Left kidney (tissue), 8 donors: ENCODE measurements around the gene ID1. TPM values are rescaled to one million over a fixed set of nuclear protein-coding genes. Genes with fewer than 3 reads are reported as not detected.
A peak's percentile ranks its signal among the peaks of the same experiment; 100 is the strongest.

Experiments
- DNase-seq: peaks from one replicate; pipeline ENCODE4 v3.0.0-alpha.2; 2013
- long read RNA-seq, 8 donors: transcript quantifications; one replicate each; lab custom pipeline, GENCODE V29; 2026
- polyA plus RNA-seq: library from polyadenylated mRNA; unstranded; fragments of 120-200 nt; gene quantifications from one replicate; pipeline ENCODE4 v1.2.1, GENCODE V29; 2013; ENCODE audit not compliant: insufficient read length

The ID1 gene, protein sequence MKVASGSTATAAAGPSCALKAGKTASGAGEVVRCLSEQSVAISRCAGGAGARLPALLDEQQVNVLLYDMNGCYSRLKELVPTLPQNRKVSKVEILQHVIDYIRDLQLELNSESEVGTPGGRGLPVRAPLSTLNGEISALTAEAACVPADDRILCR
- polyA plus RNA-seq, result 132 TPM
- long read RNA-seq, donor 1, transcript ID1-201 (1 exons, 1,233 nt), result major isoform, 380 of 577 reads
- long read RNA-seq, donor 1, transcript ID1-202 (2 exons, 994 nt), result minor isoform, 197 of 577 reads
- long read RNA-seq, donor 1, partial matches to known transcripts, result 0 of 577 reads
- long read RNA-seq, donor 1, other reads (novel, unspliced or antisense), result 0 of 577 reads
- long read RNA-seq, donor 2, transcript ID1-202 (2 exons, 994 nt), result minor isoform, 153 of 381 reads
- long read RNA-seq, donor 2, transcript ID1-201 (1 exons, 1,233 nt), result major isoform, 228 of 381 reads
- long read RNA-seq, donor 2, partial matches to known transcripts, result 0 of 381 reads
- long read RNA-seq, donor 2, other reads (novel, unspliced or antisense), result 0 of 381 reads
- long read RNA-seq, donor 3, transcript ID1-202 (2 exons, 994 nt), result minor isoform, 122 of 350 reads
- long read RNA-seq, donor 3, transcript ID1-201 (1 exons, 1,233 nt), result major isoform, 228 of 350 reads
- long read RNA-seq, donor 3, partial matches to known transcripts, result 0 of 350 reads
- long read RNA-seq, donor 3, other reads (novel, unspliced or antisense), result 0 of 350 reads
- long read RNA-seq, donor 4, transcript ID1-201 (1 exons, 1,233 nt), result major isoform, 109 of 139 reads
- long read RNA-seq, donor 4, transcript ID1-202 (2 exons, 994 nt), result minor isoform, 30 of 139 reads
- long read RNA-seq, donor 4, partial matches to known transcripts, result 0 of 139 reads
- long read RNA-seq, donor 4, other reads (novel, unspliced or antisense), result 0 of 139 reads
- long read RNA-seq, donor 5, transcript ID1-202 (2 exons, 994 nt), result minor isoform, 281 of 687 reads
- long read RNA-seq, donor 5, transcript ID1-201 (1 exons, 1,233 nt), result major isoform, 406 of 687 reads
- long read RNA-seq, donor 5, partial matches to known transcripts, result 0 of 687 reads
- long read RNA-seq, donor 5, other reads (novel, unspliced or antisense), result 0 of 687 reads
- long read RNA-seq, donor 6, transcript ID1-202 (2 exons, 994 nt), result minor isoform, 145 of 449 reads
- long read RNA-seq, donor 6, transcript ID1-201 (1 exons, 1,233 nt), result major isoform, 304 of 449 reads
- long read RNA-seq, donor 6, partial matches to known transcripts, result 0 of 449 reads
- long read RNA-seq, donor 6, other reads (novel, unspliced or antisense), result 0 of 449 reads
- long read RNA-seq, donor 7, transcript ID1-202 (2 exons, 994 nt), result minor isoform, 253 of 669 reads
- long read RNA-seq, donor 7, transcript ID1-201 (1 exons, 1,233 nt), result major isoform, 416 of 669 reads
- long read RNA-seq, donor 7, partial matches to known transcripts, result 0 of 669 reads
- long read RNA-seq, donor 7, other reads (novel, unspliced or antisense), result 0 of 669 reads
- long read RNA-seq, donor 8, transcript ID1-201 (1 exons, 1,233 nt), result major isoform, 109 of 191 reads
- long read RNA-seq, donor 8, transcript ID1-202 (2 exons, 994 nt), result minor isoform, 82 of 191 reads
- long read RNA-seq, donor 8, partial matches to known transcripts, result 0 of 191 reads
- long read RNA-seq, donor 8, other reads (novel, unspliced or antisense), result 0 of 191 reads

DNA sequence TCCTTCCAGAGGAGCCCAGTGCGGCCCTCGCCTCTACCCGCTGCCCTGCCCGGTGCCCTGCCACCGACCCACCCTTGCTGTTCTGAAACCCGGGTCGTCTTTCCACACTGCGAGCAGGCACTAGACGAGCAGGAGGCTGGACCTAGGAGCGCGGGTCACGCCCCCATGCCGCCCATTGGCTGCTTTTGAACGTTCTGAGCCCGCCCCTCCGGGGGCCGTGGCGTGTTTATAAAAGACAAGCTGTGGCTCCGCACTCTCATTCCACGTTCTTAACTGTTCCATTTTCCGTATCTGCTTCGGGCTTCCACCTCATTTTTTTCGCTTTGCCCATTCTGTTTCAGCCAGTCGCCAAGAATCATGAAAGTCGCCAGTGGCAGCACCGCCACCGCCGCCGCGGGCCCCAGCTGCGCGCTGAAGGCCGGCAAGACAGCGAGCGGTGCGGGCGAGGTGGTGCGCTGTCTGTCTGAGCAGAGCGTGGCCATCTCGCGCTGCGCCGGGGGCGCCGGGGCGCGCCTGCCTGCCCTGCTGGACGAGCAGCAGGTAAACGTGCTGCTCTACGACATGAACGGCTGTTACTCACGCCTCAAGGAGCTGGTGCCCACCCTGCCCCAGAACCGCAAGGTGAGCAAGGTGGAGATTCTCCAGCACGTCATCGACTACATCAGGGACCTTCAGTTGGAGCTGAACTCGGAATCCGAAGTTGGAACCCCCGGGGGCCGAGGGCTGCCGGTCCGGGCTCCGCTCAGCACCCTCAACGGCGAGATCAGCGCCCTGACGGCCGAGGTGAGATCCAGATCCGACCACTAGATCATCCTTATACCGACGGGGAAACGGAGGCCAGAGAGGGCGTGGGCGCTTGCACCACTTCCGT is at the start of gene ID1:
ID1 (plus strand) TSS at position 259 of the 871 bp plus-strand sequence; CDS start at position 358, 99 bp downstream.
- DNase-seq, result peak; percentile 98

DNA sequence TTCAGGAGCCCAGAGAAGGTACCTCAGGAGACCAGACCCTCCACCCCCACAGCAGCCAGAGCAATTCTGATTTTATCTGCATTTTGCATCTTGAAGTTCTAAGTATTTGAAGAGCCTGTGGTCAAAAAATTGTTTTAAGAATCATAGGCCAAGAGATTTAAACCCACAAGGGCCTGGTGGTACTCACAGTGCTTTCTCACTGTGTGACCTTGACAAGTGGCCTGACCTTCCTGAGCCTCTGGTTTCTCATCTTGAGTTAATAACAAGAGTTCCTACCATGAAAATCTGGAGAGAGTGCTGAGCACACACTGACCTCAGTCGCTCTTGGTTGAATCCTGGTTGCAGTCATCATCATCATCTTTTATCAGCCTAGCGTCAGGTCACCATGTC is 45.4 kb upstream of the ID1 start:
- DNase-seq, result no peak

DNA sequence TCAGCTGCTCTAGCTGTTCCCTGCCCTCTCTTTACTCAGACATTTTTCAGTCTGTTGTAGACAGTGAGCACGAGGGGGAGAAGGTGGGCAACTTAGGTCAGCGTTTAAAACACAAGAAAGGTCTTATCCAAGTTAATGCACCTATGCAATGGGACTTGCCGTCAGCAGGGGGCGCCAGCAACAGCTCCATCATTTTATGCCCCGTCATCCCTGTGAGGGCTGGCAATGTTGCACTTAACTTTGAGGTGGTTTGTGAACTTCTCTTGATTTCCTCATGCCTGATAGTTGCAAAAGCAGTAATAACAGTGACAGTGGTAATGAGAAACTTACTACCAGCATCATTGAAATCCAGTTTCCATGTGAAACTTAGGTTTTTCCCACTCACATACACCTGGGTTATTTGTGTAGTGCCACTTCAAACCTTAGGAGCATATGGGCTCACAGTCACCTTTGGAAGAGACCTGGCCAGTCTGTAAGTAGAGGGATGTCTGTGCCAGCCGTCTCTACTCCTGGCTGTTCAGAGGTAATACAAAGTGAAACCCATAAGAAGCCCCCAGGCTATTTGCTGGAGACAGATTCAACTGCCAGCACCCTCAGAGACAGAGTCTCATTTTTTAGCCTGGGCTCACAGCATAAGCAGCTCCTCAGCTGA is 44.9 kb upstream of the ID1 start:
- DNase-seq, result no peak

DNA sequence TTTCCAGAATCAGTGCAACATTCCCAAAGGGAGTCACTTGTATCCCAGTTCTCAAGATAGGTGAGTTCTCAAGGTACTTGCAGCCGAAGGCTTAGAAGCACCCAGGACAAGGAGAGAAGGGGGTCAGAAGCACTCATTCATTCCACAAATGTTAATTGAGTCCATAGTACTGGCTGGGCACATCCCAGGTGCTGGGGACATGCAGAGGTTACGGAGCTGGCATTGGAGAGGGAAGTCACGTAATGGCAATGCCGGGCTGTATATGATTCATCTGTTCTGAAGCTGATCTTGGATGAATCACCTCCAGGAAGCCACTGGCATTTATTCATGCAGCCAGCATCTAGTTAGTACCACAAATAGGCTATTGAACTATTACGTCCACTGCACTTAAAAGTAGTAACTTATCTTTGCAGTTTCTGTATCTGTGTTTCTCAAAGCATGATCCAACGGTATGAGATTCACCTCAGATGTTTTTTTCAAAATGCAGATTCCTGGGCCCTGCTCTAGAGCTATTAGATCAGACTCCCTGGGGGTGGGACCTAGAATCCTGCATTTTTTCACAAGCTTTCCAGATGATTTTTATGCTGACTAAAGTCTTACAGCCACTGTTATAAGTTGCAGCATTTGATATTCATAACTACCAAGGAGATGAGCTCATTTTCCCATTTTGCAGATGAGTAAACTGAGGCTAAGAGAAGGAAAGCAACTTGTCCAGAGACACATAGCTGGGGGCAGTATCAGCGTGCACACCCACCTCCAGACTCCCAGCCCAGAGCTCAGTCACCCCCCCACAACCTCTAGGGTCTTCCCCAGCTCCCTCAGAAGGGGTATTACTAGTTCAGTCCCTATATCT is 44.1 kb upstream of the ID1 start:
- no peak for DNase-seq

DNA sequence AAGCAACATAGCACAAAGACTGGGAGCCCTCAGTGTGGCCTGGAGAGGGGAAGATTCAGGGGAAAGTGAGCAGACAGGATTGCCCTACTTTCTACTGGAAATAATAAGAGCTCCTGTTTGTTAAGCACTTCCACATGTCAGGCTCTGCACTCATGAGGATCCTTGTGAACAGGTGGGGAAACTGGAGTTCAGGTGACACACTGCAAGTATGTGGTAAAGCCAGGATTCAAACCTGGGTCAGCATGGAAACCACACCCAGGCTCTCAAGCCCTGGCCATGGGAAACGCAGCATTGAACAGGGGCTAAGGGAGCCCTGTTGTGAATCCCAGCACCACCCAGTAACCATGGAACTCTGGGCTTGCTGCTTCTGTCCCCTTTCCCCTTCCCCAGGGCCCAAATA is 42.8 kb upstream of the ID1 start:
- no peak for DNase-seq

DNA sequence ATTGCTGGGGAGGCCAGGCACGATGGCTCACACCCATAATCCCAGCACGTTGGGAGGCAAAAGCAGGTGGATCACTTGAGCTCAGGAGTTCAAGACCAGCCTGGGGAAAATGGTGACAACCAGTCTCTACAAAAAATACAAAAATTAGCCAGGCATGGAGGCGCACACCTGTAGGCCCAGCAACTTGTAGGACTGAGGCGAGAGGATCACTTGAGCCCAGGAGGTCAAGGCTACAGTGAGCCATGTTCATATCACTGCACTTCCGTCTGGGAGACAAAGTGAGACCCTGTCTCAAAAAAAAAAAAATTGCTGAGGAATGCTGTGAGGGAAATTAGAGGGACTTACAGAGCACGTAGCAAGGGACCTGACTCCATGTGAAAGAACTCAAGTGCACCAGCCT is 40.8 kb upstream of the ID1 start:
- no peak for DNase-seq

DNA sequence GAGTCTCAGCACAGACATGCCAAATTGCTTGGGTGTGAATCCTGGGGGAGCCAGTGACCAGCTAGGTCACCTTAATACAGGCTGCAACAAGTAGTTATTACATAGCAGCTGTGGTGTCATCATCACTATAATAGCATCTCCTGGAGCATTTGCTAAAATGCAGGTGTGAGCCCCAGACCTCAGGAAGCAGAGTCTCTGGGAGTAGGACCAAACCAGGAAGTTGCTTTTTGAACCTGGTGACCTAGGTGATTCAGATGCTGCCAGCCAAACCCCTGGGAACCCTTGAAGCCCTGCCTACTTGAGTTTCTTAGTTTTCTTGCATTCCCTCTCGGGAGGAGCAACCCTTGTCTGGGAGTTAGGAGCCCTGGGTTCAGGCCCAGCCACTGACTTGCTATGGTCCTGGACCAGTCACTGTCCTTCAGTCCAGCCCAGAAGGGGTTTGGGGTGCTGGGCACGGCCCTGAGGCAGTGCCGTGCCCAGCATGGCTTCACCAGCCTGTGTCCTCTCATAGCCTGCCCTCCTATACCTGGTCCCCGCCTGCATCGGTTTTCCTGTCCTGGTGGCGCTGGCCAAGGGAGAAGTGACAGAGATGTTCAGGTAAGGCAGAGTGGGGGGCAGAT is 39.3 kb upstream of the ID1 start:
- DNase-seq, result no peak

DNA sequence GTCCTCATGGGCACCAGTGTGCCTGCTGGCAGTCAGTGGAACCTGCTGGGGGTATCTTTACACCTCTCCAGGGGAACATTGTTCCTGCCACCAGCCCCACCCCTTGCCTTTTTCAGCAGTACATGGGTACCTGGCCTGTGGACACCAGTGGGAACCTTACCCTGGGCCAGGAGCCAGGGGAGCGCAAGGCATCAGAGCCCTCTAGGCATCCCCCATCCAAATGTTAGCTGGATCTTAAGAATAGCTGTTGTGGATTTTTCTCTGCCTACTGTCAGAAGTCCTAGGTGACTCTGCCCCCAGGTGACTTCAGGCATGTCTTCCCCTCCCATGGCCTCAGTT is 38.8 kb upstream of the ID1 start:
- DNase-seq, result no peak

DNA sequence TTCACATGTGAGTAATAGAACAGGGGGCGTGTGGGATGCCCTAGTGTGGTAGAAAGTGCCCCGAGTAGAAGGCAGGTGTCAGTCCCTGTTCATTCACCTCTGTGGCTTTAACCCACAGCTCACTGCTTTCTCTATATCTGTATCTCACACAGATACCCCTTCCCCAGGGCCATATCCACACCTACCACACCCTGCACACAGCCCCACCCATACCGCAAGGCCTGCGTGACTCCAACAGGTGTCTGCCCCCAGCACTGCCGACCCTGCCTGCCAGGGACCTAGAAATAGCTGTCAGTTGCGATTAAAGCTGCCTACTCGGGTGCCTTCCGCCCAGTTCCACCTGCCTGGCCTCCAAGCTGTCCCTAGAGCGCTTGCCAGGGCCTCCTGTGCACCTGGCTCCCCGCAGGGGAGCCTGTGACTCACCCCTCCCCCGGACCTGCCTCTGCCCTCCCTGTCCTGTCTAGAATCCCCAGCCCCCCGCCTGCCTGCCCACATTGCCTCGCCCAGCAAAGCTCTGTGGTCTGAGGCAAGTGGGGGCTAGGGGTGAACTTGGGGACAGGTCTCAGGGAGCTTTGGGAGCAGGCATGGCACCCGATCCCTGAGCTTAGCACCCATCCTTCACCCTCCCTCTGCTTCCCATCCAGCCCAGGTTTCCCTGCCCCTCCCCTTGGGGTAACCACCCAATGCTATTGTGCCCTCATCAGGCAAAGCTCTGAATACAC is 38.3 kb upstream of the ID1 start:
- DNase-seq, result no peak

DNA sequence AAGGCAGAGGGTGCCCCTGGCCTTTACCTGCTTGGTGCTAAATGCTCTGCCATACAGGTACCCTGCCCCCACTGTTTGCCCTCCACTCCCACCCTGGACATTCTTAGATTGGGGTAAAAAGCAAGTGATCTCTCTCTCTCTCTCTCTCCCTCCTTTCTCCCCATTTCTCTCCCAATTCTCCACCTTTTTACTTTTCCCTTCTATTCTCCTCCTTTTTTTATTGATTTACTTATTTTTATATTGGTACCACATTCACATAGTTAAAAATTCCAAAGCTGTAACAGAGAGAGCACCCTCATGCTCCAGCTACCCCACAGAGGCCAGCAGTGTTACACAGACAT is 37.7 kb upstream of the ID1 start:
- DNase-seq, result no peak

DNA sequence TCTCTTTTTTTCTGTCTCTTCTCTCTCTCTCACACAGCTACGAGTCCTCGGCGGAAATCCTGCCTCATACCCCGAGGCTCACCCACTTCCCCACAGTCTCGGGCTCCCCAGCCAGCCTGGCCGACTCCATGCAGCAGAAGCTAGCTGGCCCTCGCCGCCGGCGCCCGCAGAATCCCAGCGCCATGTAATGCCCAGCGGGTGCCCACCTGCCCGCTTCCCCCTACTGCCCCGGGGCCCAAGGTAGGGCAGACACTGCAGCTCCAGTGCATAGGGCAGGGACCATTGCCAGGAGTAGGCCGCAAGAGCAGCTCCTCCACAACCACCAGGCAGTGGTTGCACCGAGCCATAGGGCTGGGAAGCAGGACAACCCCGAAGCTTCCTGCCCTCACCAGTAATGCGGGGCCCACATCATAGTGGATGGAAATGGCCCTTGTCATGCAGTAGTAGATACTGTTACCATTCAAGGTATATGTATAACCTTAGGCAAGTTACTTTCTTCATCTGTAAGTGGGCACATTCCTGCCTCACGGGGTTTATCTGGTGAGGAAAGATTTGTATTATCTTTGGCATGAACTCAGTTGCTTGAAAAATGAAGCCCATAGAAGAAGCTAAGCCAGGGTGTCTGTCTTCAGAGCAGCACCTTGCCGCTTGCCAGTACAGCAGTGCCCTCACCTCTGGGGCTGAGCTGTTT is 36.9 kb upstream of the ID1 start:
- no peak for DNase-seq

DNA sequence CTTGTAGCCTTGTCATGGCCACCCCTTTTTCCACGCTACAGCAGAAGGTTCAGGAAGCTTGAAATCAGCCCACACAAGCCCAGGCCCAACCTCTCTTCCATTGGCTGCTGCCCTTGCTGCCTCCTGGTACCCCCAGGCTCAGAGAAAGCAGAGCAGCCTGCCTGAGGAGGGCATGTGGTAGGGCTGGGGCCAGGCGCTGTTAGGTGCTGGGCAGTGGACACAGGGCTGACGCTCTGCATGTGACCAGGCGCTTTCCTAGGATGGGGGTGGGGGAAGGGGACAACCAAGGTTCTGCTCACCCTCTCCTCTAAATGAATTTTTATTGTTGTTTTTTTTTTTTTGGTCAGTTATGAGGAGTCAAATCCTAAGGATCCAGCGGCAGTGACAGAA is 36.3 kb upstream of the ID1 start:
- no peak for DNase-seq

DNA sequence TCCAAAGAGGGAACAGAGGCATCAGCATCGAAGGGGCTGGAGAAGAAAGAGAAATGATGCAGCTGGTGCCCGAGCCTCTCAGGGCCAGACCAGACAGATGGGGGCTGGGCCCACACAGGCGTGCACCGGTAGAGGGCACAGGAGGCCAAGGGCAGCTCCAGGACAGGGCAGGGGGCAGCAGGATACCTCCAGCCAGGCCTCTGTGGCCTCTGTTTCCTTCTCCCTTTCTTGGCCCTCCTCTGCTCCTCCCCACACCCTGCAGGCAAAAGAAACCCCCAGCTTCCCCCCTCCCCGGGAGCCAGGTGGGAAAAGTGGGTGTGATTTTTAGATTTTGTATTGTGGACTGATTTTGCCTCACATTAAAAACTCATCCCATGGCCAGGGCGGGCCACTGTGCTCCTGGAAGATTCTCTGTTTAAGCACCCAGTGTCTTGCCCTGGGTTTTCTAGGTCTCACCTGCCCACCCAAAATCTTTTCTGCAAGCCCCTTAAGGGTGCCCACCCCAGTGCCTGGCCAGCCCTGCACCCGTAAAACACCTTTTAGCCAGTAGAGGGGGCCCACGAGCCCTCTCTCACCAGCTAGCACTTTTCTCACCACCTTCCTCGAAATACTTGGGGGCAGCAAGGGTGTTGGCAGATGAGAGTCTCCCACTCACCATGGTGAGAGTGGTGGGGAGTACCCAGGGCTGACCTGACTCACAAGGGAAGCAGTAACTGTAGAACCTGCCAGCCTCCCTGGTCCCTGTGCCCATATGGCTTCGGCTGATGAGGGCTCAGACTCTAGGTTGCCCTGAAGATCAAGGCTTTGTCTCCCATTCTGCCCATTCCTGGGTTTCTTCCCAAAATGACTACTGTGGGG is 35.7 kb upstream of the ID1 start:
- peak; percentile 67 for DNase-seq

DNA sequence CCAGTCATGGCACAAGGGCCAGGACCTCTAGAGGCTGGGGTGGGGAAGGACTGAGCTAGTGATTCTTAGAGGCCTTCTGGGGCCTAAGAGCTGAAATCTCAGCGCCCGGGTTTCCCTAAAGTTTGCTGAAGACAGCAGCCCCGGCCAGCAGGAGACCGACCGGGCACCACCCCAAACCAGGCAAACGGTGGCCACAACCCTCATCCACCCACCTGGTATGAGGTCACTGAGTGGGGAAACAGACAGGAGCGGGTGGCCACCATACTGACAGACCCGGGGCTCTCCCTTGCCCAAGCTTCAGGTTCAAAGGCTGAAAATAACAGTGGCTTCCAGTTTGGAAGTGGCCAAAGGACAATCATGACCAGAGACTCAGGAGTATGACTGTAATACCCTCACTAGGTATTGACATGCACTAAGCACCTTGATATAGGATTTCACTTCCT is 35.0 kb upstream of the ID1 start:
- DNase-seq, result no peak

DNA sequence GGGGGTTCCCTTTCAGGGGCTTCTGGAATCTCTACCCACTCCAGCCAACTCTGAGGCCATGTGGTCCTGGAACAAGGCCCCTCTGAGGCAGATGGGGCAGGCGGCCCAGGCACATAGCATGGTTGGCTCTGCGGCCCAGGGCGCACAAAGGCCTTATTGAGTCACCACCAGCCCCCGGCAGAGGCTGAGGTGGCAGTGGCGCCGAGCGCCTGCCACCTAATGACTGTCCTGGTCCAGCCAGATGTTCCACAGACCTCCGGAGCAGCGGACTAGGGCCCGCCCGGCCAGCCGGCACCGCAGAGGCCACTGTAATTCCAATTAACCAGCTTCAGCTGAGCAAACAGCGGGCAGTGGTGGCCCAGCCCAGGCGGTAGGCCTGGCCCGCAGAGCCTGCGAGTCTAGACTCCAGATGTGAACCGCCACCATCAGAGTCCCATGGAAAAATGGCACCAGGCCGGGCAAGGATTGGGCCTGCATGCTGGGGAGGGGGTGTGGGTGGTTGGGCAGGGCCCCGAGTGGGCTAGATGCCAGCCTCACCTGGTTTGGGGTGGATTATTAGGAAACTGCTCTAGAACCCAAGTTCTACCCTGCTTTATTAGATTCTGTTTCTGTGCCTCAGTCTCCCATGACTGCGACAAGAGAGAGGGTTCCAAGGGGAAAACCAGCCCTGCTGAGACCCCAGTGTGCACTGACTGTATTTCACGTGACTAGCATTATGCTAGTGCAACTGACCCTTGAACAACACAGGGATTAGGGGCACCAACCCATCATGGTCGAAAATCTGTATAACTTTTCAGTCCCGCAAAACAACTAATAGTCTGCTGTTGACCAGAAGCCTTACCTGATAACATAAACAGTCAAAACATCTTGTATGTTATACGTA is 34.1 kb upstream of the ID1 start:
- DNase-seq, result no peak
